OCI-LY3 (cell line): Measurements from ENCODE around the gene NKAIN2.

Experiments
- EZH2phosphoT487 ChIP-seq: fragments of 200-600 bp; shearing (Covaris generic); IDR thresholded peaks from 2 replicates; pipeline ENCODE4 v1.6.1; 2018; ENCODE audit warnings: antibody characterized with exemption, mixed run types, low read depth
- TF ChIP-seq, protein P1 (sequence below): fragments of 200-600, 300-600 bp; sonication (generic); IDR thresholded peaks from 2 replicates; pipeline ENCODE4 v1.5.1; 2014; ENCODE audit warnings: antibody characterized with exemption, low read length, low read depth

DNA sequence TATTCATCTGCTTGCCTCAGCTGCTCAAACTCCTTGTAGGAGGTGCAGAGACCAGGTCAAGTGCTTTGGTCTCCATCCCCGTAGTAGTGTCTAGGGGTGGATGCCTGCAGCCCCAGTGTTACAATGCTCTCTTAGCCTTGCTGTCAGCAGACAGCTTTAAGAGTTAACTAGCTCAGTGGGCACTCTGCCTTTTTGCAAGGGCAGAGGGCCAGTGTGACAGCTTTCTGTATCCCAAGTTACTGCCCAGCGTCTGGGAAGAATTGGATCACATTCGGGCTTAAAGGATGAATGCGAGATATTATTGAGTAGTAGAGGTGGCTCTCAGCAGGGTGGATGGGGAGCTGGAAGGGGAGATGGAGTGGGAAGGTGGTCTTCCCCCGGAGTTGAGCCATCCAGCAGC lies 818.7 kb downstream of the NKAIN2 start:
- TF ChIP-seq, protein P1, sequence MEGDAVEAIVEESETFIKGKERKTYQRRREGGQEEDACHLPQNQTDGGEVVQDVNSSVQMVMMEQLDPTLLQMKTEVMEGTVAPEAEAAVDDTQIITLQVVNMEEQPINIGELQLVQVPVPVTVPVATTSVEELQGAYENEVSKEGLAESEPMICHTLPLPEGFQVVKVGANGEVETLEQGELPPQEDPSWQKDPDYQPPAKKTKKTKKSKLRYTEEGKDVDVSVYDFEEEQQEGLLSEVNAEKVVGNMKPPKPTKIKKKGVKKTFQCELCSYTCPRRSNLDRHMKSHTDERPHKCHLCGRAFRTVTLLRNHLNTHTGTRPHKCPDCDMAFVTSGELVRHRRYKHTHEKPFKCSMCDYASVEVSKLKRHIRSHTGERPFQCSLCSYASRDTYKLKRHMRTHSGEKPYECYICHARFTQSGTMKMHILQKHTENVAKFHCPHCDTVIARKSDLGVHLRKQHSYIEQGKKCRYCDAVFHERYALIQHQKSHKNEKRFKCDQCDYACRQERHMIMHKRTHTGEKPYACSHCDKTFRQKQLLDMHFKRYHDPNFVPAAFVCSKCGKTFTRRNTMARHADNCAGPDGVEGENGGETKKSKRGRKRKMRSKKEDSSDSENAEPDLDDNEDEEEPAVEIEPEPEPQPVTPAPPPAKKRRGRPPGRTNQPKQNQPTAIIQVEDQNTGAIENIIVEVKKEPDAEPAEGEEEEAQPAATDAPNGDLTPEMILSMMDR = no peak
- no peak for TF ChIP-seq EZH2phosphoT487
